Endothelial cell of umbilical vein (primary cell): ENCODE data around the gene RP9.

Experiments
- CTCF ChIP-seq, 2 donors: IDR thresholded peaks; 1 replicate in 1 of 2; 2 replicates in 1 of 2; pipeline ENCODE4 v1.5.1; 2011; ENCODE audit warnings: low read length in 2 of 2, mild to moderate bottlenecking in 2 of 2, moderate library complexity in 2 of 2, control low read depth in 1 of 2, inconsistent platforms in 1 of 2, low read depth in 1 of 2; ENCODE audit not compliant: insufficient read depth in 1 of 2; ENCODE audit errors: extremely low read depth in 1 of 2
- EZH2 ChIP-seq: IDR thresholded peaks from 2 replicates; pipeline ENCODE4 v1.6.1; 2012; ENCODE audit warnings: borderline replicate concordance, low read depth, mild to moderate bottlenecking, moderate library complexity, low read length, inconsistent platforms; ENCODE audit not compliant: severe bottlenecking
- FOS ChIP-seq: IDR thresholded peaks from 2 replicates; pipeline ENCODE4 v1.6.1; 2011; ENCODE audit warnings: mild to moderate bottlenecking, low read length, moderate library complexity, borderline replicate concordance; ENCODE audit not compliant: insufficient read depth
- GATA2 ChIP-seq: IDR thresholded peaks from 2 replicates; pipeline ENCODE4 v1.7.0; 2011; ENCODE audit warnings: low read depth, mild to moderate bottlenecking, moderate library complexity, mixed read lengths, low read length; ENCODE audit not compliant: insufficient read length, insufficient read depth
- JUN ChIP-seq: IDR thresholded peaks from 2 replicates; pipeline ENCODE4 v1.6.1; 2011; ENCODE audit warnings: borderline replicate concordance, low read depth; ENCODE audit not compliant: insufficient read length, insufficient read depth
- MAX ChIP-seq: IDR thresholded peaks from 2 replicates; pipeline ENCODE4 v1.6.1; 2011; ENCODE audit not compliant: insufficient read depth, insufficient read length
- MYC ChIP-seq: IDR thresholded peaks from one replicate; pipeline ENCODE4 v1.6.1; 2011; ENCODE audit warnings: mild to moderate bottlenecking, low read depth, low read length
- POLR2A ChIP-seq: IDR thresholded peaks from 2 replicates; pipeline ENCODE4 v1.6.1; 2012; ENCODE audit warnings: low read depth, mild to moderate bottlenecking, control low read depth, low read length
- POLR2AphosphoS5 ChIP-seq: IDR thresholded peaks from 2 replicates; pipeline ENCODE4 v1.6.1; 2012; ENCODE audit warnings: low read depth, mild to moderate bottlenecking, control low read depth, low read length, moderate library complexity; ENCODE audit not compliant: insufficient read depth

- peak; percentile 46 for TF ChIP-seq POLR2A
- peak; percentile 41 to 58 for TF ChIP-seq CTCF (IDR thresholded peaks at IDR 0.05; ENCODE audit: extremely low read depth in 1 of 2, insufficient read depth in 1 of 2, low read depth in 1 of 2, low read length in 2 of 2)
- no peak for TF ChIP-seq JUN
- TF ChIP-seq FOS = no peak
- TF ChIP-seq MAX = no peak
- TF ChIP-seq EZH2 = no peak
- TF ChIP-seq POLR2AphosphoS5 = peak; percentile 85
- TF ChIP-seq MYC = no peak
- no peak for TF ChIP-seq GATA2
These were observed at the start of gene RP9 for GRCh38 chr7:33109005-33109757.
